Thoracic aorta (tissue), 2 donors: ENCODE results near the gene RAB9A. TPM values are rescaled to one million over a fixed set of nuclear protein-coding genes. Genes with fewer than 3 reads are reported as not detected.
A peak's percentile ranks its signal among the peaks of the same experiment; 100 is the strongest.

Experiments
- ATAC-seq: fragments of 150-250 bp; one replicate; pipeline ENCODE4 v1.8.0; 2017; ENCODE audit warnings: low read depth; ENCODE audit not compliant: insufficient number of reproducible peaks, low FRiP score
- DNase-seq: peaks from one replicate; pipeline ENCODE4 v3.0.0-alpha.2; 2020; ENCODE audit warnings: low spot score
- H3K27ac ChIP-seq, 2 donors: fragments of 200-600 bp; sonication (generic); 1 replicate in 1 of 2; 2 replicates in 1 of 2; pipeline ENCODE4 v1.5.1; 2016; ENCODE audit warnings: mild to moderate bottlenecking in 2 of 2, moderate library complexity in 2 of 2
- H3K27me3 ChIP-seq: fragments of 200-600 bp; sonication (generic); replicated peaks from 2 replicates; pipeline ENCODE4 v1.6.0; 2016; ENCODE audit warnings: mild to moderate bottlenecking; ENCODE audit not compliant: insufficient read depth
- H3K36me3 ChIP-seq: fragments of 200-600 bp; sonication (generic); one replicate; pipeline ENCODE4 v1.5.1; 2016
- H3K4me1 ChIP-seq, 2 donors: fragments of 200-600 bp; sonication (generic); 1 replicate in 1 of 2; 2 replicates in 1 of 2; pipeline versions ENCODE4 v1.5.1 to v1.6.0; 2016; ENCODE audit warnings: low read depth in 2 of 2, mild to moderate bottlenecking in 1 of 2; ENCODE audit not compliant: control insufficient read depth in 1 of 2
- H3K4me3 ChIP-seq: fragments of 200-600 bp; sonication (generic); 2 replicates; pipeline ENCODE4 v1.5.1; 2016; ENCODE audit warnings: mild to moderate bottlenecking
- H3K9me3 ChIP-seq: fragments of 200-600 bp; sonication (generic); 2 replicates; pipeline ENCODE4 v1.5.1; 2016
- CTCF ChIP-seq: fragments of 200-600 bp; sonication (generic); IDR thresholded peaks from one replicate; pipeline ENCODE4 v1.5.1; 2019; ENCODE audit warnings: antibody characterized with exemption
- total RNA-seq, 2 donors: library from RNA; depleted of rRNA; stranded (reverse); fragments of >200 nt; gene quantifications; one replicate each; pipeline versions ENCODE4 v1.1.0 to v1.2.3, GENCODE V29; 2016

Gene RAB9A
- total RNA-seq, 2 donors from 2014 or later, result 20.0 to 21.7 TPM

GRCh38 chrX:13734278-13735172 lies 45.6 kb downstream of the RAB9A start, which contains the start of the genes OFD1 and TRAPPC2:
TSS of gene OFD1 (plus strand) at chrX:13734748. CDS start at chrX:13735072, 324 bp downstream.
TSS of gene TRAPPC2 (minus strand) at chrX:13734620. CDS start at chrX:13719963, 14,657 bp downstream.
- Histone ChIP-seq H3K9me3 (no peaks in the 10 kb centered on the region), H3K4me3 (peak within 1 kb of the TSS; percentile 87), H3K27me3 (no peaks in the 10 kb centered on the region), H3K27ac (peak within 1 kb of the TSS; percentile 83 to 90), H3K36me3 (no peaks in the 10 kb centered on the region), H3K4me1 (peaks cover 3 to 14% of the 10 kb centered on the region in 2 donors)
- DNase-seq (peak; percentile 63), ATAC-seq (peak; percentile 94)
- no peak for TF ChIP-seq CTCF

GRCh38 chrX:13741695-13742094 lies 52.8 kb downstream of the RAB9A start:
- H3K9me3 ChIP-seq, result no peaks in the 10 kb centered on the region
- ATAC-seq (no peak), DNase-seq (no peak)
- no peaks in the 10 kb centered on the region for H3K4me1 ChIP-seq
- no peaks in the 10 kb centered on the region for H3K27me3 ChIP-seq
- TF ChIP-seq CTCF, result no peak
- no peak overlapping the region for H3K4me3 ChIP-seq
- H3K36me3 ChIP-seq, result no peaks in the 10 kb centered on the region
- no peak overlapping the region for H3K27ac ChIP-seq

- ATAC-seq (no peak), DNase-seq (no peak)
- no peak for TF ChIP-seq CTCF
- no peaks in the 10 kb centered on the region for H3K27me3 ChIP-seq
- no peaks in the 10 kb centered on the region for H3K9me3 ChIP-seq
- H3K27ac ChIP-seq, result no peak overlapping the region
- no peak overlapping the region for H3K4me3 ChIP-seq
- no peaks in the 10 kb centered on the region for H3K4me1 ChIP-seq
- H3K36me3 ChIP-seq, result no peaks in the 10 kb centered on the region
These were observed 53.7 kb downstream of the RAB9A start for GRCh38 chrX:13742397-13743176.

- no peak overlapping the region for H3K27ac ChIP-seq
- H3K27me3 ChIP-seq, result no peaks in the 10 kb centered on the region
- H3K9me3 ChIP-seq, result no peaks in the 10 kb centered on the region
- peak; percentile 32 for TF ChIP-seq CTCF
- H3K36me3 ChIP-seq, result no peaks in the 10 kb centered on the region
- no peak for DNase-seq
- H3K4me1 ChIP-seq, result no peaks in the 10 kb centered on the region
- ATAC-seq, result no peak
- H3K4me3 ChIP-seq, result no peak overlapping the region
These were observed 58.9 kb downstream of the RAB9A start for GRCh38 chrX:13747836-13748235.

- H3K4me3 ChIP-seq, result no peak overlapping the region
- no peaks in the 10 kb centered on the region for H3K4me1 ChIP-seq
- no peaks in the 10 kb centered on the region for H3K36me3 ChIP-seq
- ATAC-seq (no peak), DNase-seq (no peak)
- H3K9me3 ChIP-seq, result no peaks in the 10 kb centered on the region
- no peak for TF ChIP-seq CTCF
- H3K27ac ChIP-seq, result no peak overlapping the region
- no peaks in the 10 kb centered on the region for H3K27me3 ChIP-seq
These were observed 59.6 kb downstream of the RAB9A start for GRCh38 chrX:13748486-13748885.
